ENCODE results near the gene SCGB2A2. TPM values are rescaled to one million over a fixed set of nuclear protein-coding genes. Genes with fewer than 3 reads are reported as not detected.

Gene SCGB2A2
- total RNA-seq, 1 donor from 2014 or later = not detected

- DNase-seq = no peak
Measured at GRCh38 chr11:62307950-62308349, 38.0 kb downstream of the SCGB2A2 start.

GRCh38 chr11:62309991-62310390, 40.0 kb downstream of the SCGB2A2 start:
- H3K4me1 ChIP-seq = no peaks in the 10 kb centered on the region
- H3K27me3 ChIP-seq = peaks cover 27% of the 10 kb centered on the region
- DNase-seq (no peak), ATAC-seq (no peak)
- intact Hi-C loops (cut with DNase I) = no loop called here
- no peaks in the 10 kb centered on the region for H3K36me3 ChIP-seq
- no peak overlapping the region for H3K4me3 ChIP-seq
- H3K27ac ChIP-seq = no peak overlapping the region
- H3K9me3 ChIP-seq = no peaks in the 10 kb centered on the region
- TF ChIP-seq CTCF (IDR thresholded peaks at IDR 0.05) = no peak

More at GRCh38 chr11:62307950-62308349, 38.0 kb downstream of the SCGB2A2 start:
- no peak for ATAC-seq
- no peaks in the 10 kb centered on the region for H3K4me1 ChIP-seq
- peaks cover 14% of the 10 kb centered on the region for H3K27me3 ChIP-seq
- no peaks in the 10 kb centered on the region for H3K9me3 ChIP-seq
- intact Hi-C loops (cut with DNase I) = no loop called here
- TF ChIP-seq CTCF (IDR thresholded peaks at IDR 0.05) = no peak
- H3K4me3 ChIP-seq = no peak overlapping the region
- H3K36me3 ChIP-seq = no peaks in the 10 kb centered on the region
- H3K27ac ChIP-seq = no peak overlapping the region

GRCh38 chr11:62315431-62315830, 45.5 kb downstream of the SCGB2A2 start:
- DNase-seq = no peak
- TF ChIP-seq CTCF (IDR thresholded peaks at IDR 0.05) = no peak
- intact Hi-C loops (cut with DNase I) = no loop called here
- ATAC-seq = peak; percentile 16
- Histone ChIP-seq H3K27me3 (peaks cover 33% of the 10 kb centered on the region), H3K27ac (no peak overlapping the region), H3K4me1 (no peaks in the 10 kb centered on the region), H3K9me3 (no peaks in the 10 kb centered on the region), H3K4me3 (no peak overlapping the region), H3K36me3 (no peaks in the 10 kb centered on the region)

- ATAC-seq = no peak
- Histone ChIP-seq H3K36me3 (no peaks in the 10 kb centered on the region), H3K27ac (no peak overlapping the region), H3K9me3 (no peaks in the 10 kb centered on the region), H3K4me3 (no peak overlapping the region), H3K4me1 (no peaks in the 10 kb centered on the region), H3K27me3 (no peaks in the 10 kb centered on the region)
- DNase-seq = no peak
- TF ChIP-seq CTCF (IDR thresholded peaks at IDR 0.05) = no peak
- intact Hi-C loops (cut with DNase I) = no loop called here
Measured at GRCh38 chr11:62322524-62322923, 52.6 kb downstream of the SCGB2A2 start.

Other genes starting within 250 kb of the SCGB2A2 start
- gene INCENP, start 146.1 kb upstream of the SCGB2A2 start, total RNA-seq = 19.5 TPM
- not detected for gene SCGB1D1, start 79.9 kb upstream of the SCGB2A2 start, total RNA-seq
- gene SCGB2A1, start 61.5 kb upstream of the SCGB2A2 start, total RNA-seq = not detected
- gene SCGB1D2, start 27.9 kb upstream of the SCGB2A2 start, total RNA-seq = not detected
- not detected for gene SCGB1D4, start 28.9 kb downstream of the SCGB2A2 start, total RNA-seq
- 54.8 TPM for gene ASRGL1, start 67.3 kb downstream of the SCGB2A2 start, total RNA-seq
- gene SCGB1A1, start 148.9 kb downstream of the SCGB2A2 start, total RNA-seq = 5.4 TPM

All from upper lobe of right lung (tissue), 1 donor.